ENCODE measurements around the gene SYT5. TPM values are rescaled to one million over a fixed set of nuclear protein-coding genes. Genes with fewer than 3 reads are reported as not detected.

Gene SYT5
- total and polyA plus RNA-seq, 2 donors (not counting 1 experiment from before 2014, with no cell fraction given) = 0.05 to 0.50 TPM

- H3K27me3 ChIP-seq (ENCODE audit: control insufficient read depth, insufficient read depth, low read length) = peaks cover 6% of the 10 kb centered on the region
- no peak overlapping the region for H2AFZ ChIP-seq (ENCODE audit: low read length)
- no peak overlapping the region for H3K9ac ChIP-seq (ENCODE audit: insufficient read depth, low read length)
- H3K4me3 ChIP-seq (replicated peaks in 1 of 4; ENCODE audit: control extremely low read depth in 1 of 4, insufficient read depth in 1 of 4, low read depth in 3 of 4, low read length in 4 of 4) = no peak overlapping the region
- DNase-seq (ENCODE audit: low read depth in 2 of 2) = peak in 1 of 2 donors; percentile 25
- no peaks in the 10 kb centered on the region for H4K20me1 ChIP-seq (ENCODE audit: control insufficient read depth, extremely low read depth, insufficient read depth, low read length)
- no peaks in the 10 kb centered on the region for H3K36me3 ChIP-seq (ENCODE audit: control insufficient read depth, insufficient read depth, low read length)
- H3K4me1 ChIP-seq (ENCODE audit: control insufficient read depth, extremely low read depth, insufficient read depth, low read length) = no peaks in the 10 kb centered on the region
- no peaks in the 10 kb centered on the region for H3K9me3 ChIP-seq (ENCODE audit: control insufficient read depth, insufficient read depth, low read depth, low read length)
- no peaks in the 10 kb centered on the region for H3K79me2 ChIP-seq (ENCODE audit: control insufficient read depth, insufficient read depth, low read length)
- TF ChIP-seq EZH2 (IDR thresholded peaks at IDR 0.05; ENCODE audit: low read length, missing control alignments) (no peak), CTCF (conservative IDR thresholded peaks at IDR 0.05 in 1 of 2, IDR thresholded peaks at IDR 0.05 in 1 of 2; ENCODE audit: low read depth in 1 of 2, low read length in 2 of 2) (no peak)
- H3K4me2 ChIP-seq (ENCODE audit: extremely low read depth, insufficient read depth, low read length) = no peak overlapping the region
- H3K27ac ChIP-seq (ENCODE audit: insufficient read depth, low read length) = no peak overlapping the region
Observed at GRCh38 chr19:55131421-55131820, 48.7 kb downstream of the SYT5 start.

Other genes starting within 250 kb of the SYT5 start
- not detected in 2 replicates for gene NLRP7, start 232.8 kb downstream of the SYT5 start, total RNA-seq
- gene NLRP7, start 232.8 kb downstream of the SYT5 start, polyA plus RNA-seq = not detected in 2 replicates
- gene NLRP2, start 213.9 kb downstream of the SYT5 start, total RNA-seq = under 0.01 and 0.17 TPM in 2 replicates
- 0.05 and 0.37 TPM in 2 replicates for gene NLRP2, start 213.9 kb downstream of the SYT5 start, polyA plus RNA-seq
- gene GP6, start 142.0 kb downstream of the SYT5 start, total RNA-seq = not detected in 2 replicates
- gene GP6, start 142.0 kb downstream of the SYT5 start, polyA plus RNA-seq = 0.03 TPM in 1 of 2 replicates, not detected in the other
- 6.9 and 8.5 TPM in 2 replicates for gene RDH13, start 117.1 kb downstream of the SYT5 start, total RNA-seq
- gene RDH13, start 117.1 kb downstream of the SYT5 start, polyA plus RNA-seq = 2.7 and 5.6 TPM in 2 replicates
- gene EPS8L1, start 104.4 kb downstream of the SYT5 start, total RNA-seq = 0.17 and 0.51 TPM in 2 replicates
- gene EPS8L1, start 104.4 kb downstream of the SYT5 start, polyA plus RNA-seq = 1.9 and 2.2 TPM in 2 replicates
- gene PPP1R12C, start 62.7 kb downstream of the SYT5 start, total RNA-seq = 25.2 and 32.9 TPM in 2 replicates
- 26.0 and 27.6 TPM in 2 replicates for gene PPP1R12C, start 62.7 kb downstream of the SYT5 start, polyA plus RNA-seq
- gene TNNT1, start 31.1 kb downstream of the SYT5 start, total RNA-seq = 7.4 and 10.4 TPM in 2 replicates
- 1.4 and 1.7 TPM in 2 replicates for gene TNNT1, start 31.1 kb downstream of the SYT5 start, polyA plus RNA-seq
- not detected in 2 replicates for gene TNNI3, start 22.6 kb downstream of the SYT5 start, total RNA-seq
- gene TNNI3, start 22.6 kb downstream of the SYT5 start, polyA plus RNA-seq = not detected in 2 replicates
- gene DNAAF3, start 13.7 kb downstream of the SYT5 start, total RNA-seq = under 0.01 and 0.17 TPM in 2 replicates
- 0.16 and 0.18 TPM in 2 replicates for gene DNAAF3, start 13.7 kb downstream of the SYT5 start, polyA plus RNA-seq
- 7.7 and 19.5 TPM in 2 replicates for gene PTPRH, start 29.2 kb upstream of the SYT5 start, total RNA-seq
- gene PTPRH, start 29.2 kb upstream of the SYT5 start, polyA plus RNA-seq = 2.5 and 4.4 TPM in 2 replicates
- gene TMEM86B, start 48.5 kb upstream of the SYT5 start, total RNA-seq = 1.3 TPM in 2 replicates
- gene TMEM86B, start 48.5 kb upstream of the SYT5 start, polyA plus RNA-seq = 0.34 and 0.62 TPM in 2 replicates
- gene PPP6R1, start 78.7 kb upstream of the SYT5 start, total RNA-seq = 19.3 and 34.0 TPM in 2 replicates
- 28.5 and 43.1 TPM in 2 replicates for gene PPP6R1, start 78.7 kb upstream of the SYT5 start, polyA plus RNA-seq
- 19.8 and 21.5 TPM in 2 replicates for gene HSPBP1, start 99.8 kb upstream of the SYT5 start, total RNA-seq
- gene HSPBP1, start 99.8 kb upstream of the SYT5 start, polyA plus RNA-seq = 12.5 and 15.8 TPM in 2 replicates
- gene BRSK1, start 103.7 kb upstream of the SYT5 start, total RNA-seq = 3.9 and 5.1 TPM in 2 replicates
- gene BRSK1, start 103.7 kb upstream of the SYT5 start, polyA plus RNA-seq = 5.1 and 8.4 TPM in 2 replicates
- not detected in 2 replicates for gene TMEM150B, start 145.1 kb upstream of the SYT5 start, total RNA-seq
- not detected in 2 replicates for gene TMEM150B, start 145.1 kb upstream of the SYT5 start, polyA plus RNA-seq
- gene KMT5C, start 159.6 kb upstream of the SYT5 start, total RNA-seq = 4.1 and 4.6 TPM in 2 replicates
- gene KMT5C, start 159.6 kb upstream of the SYT5 start, polyA plus RNA-seq = 1.9 and 2.5 TPM in 2 replicates
- gene COX6B2, start 174.4 kb upstream of the SYT5 start, total RNA-seq = under 0.01 and 0.17 TPM in 2 replicates
- 0.03 and 0.14 TPM in 2 replicates for gene COX6B2, start 174.4 kb upstream of the SYT5 start, polyA plus RNA-seq
- gene GARIN5B, start 183.0 kb upstream of the SYT5 start, total RNA-seq = not detected in 2 replicates
- not detected in 2 replicates for gene GARIN5B, start 183.0 kb upstream of the SYT5 start, polyA plus RNA-seq
- gene IL11, start 190.2 kb upstream of the SYT5 start, total RNA-seq = 0.66 and 1.0 TPM in 2 replicates
- gene IL11, start 190.2 kb upstream of the SYT5 start, polyA plus RNA-seq = 1.2 and 1.3 TPM in 2 replicates
- gene TMEM190, start 196.5 kb upstream of the SYT5 start, total RNA-seq = not detected in 2 replicates
- 0.14 TPM in 1 of 2 replicates, not detected in the other for gene TMEM190, start 196.5 kb upstream of the SYT5 start, polyA plus RNA-seq
- 0.26 and 0.33 TPM in 2 replicates for gene TMEM238, start 204.0 kb upstream of the SYT5 start, total RNA-seq
- gene TMEM238, start 204.0 kb upstream of the SYT5 start, polyA plus RNA-seq = not detected in 2 replicates
- gene RPL28, start 205.6 kb upstream of the SYT5 start, total RNA-seq = 146 and 168 TPM in 2 replicates
- 548 and 665 TPM in 2 replicates for gene RPL28, start 205.6 kb upstream of the SYT5 start, polyA plus RNA-seq
- gene UBE2S, start 227.5 kb upstream of the SYT5 start, total RNA-seq = 37.5 and 41.0 TPM in 2 replicates
- gene UBE2S, start 227.5 kb upstream of the SYT5 start, polyA plus RNA-seq = 25.4 and 74.6 TPM in 2 replicates